GM13976 (cell line): ENCODE data around the gene AGK.

Source experiments
- DNase-seq: peaks from one replicate; pipeline ENCODE4 v3.0.0; 2012; ENCODE audit warnings: low spot score
- CTCF ChIP-seq: IDR thresholded peaks from 2 replicates; pipeline ENCODE4 v1.5.1; 2012; ENCODE audit warnings: borderline replicate concordance, mild to moderate bottlenecking; ENCODE audit not compliant: insufficient read depth; ENCODE audit errors: extremely low read depth, missing control alignments, control extremely low read depth
- in situ Hi-C: fragments of 300-500 bp; cut with MboI; formaldehyde crosslinking; loops from one replicate; pipeline ENCODE4 v1.12.0; 2022; ENCODE audit warnings: low sequenced_read_pairs, mixed read lengths, inconsistent platforms; ENCODE audit not compliant: unreplicated experiment

AGK gene

DNA sequence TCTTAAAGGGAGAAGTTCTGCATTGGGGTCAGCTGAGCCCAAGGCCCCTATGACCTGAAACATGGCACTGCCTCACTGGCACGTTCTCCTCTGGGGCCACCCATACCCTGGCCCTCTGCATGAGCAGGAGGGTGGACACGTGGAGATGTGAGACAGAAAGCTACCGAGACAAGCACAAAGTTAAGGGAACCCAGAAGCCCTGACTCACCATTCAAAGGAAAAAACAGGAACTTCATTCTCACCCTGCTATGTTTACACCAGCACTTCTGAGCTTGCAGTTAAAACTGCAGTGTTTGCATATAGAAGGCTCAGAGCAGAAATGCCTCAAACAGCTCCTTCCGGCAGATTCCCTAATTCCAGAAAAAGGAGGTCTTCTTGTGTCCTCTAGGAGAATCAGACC lies 109.0 kb downstream of the AGK start:
- no peak for DNase-seq
- in situ Hi-C loops, result no loop called here
- no peak for TF ChIP-seq CTCF

- no peak for TF ChIP-seq CTCF
- DNase-seq, result no peak
- in situ Hi-C loops, result no loop called here
Observed at GRCh38 chr7:141663081-141663849, 112.1 kb downstream of the AGK start.

- no peak for DNase-seq
- in situ Hi-C loops, result no loop called here
- no peak for TF ChIP-seq CTCF
Observed at GRCh38 chr7:141664450-141664849, 113.2 kb downstream of the AGK start.

DNA sequence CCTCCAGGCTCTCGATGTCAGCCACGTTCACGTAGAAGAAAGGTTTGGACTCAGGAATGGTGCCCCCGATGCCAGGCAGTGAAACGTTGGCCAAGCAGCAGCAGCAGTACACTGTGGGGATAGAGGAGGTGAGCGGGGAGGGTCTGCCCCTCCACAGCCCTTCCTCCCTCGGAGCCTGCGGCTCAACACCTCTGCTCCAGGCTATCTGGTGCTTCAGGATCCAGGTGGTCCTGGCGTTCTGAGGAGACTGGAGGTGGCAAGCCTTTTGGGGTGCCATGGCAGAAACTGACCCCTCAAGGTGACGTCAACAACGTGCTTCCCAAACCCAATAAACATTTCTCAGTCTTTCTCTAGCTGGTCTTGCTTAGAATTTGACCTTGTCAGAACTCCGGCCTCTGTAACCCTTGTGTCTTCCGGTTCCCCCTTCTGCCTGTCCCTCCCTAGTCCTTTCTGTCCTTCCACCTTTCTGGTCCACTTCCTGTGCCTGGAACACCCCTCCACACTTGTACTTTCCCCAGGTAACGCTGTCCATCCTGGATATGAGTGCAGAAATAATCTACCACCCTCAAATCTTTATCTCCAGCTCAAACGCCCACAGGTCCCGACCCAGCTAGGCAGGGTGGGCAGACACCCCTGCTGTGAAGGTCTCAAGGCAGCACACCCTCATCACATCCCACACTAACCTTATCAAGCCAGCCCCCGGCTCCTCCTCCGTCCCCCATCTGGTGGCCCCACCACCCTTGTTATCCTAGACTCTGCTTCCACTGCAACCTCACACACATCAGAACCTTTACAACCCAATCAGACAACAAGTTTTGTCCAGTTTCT lies 114.2 kb downstream of the AGK start:
- in situ Hi-C loops, result no loop called here
- TF ChIP-seq CTCF, result no peak

GRCh38 chr7:141666071-141666470 lies 114.9 kb downstream of the AGK start:
- DNase-seq, result no peak
- in situ Hi-C loops, result no loop called here
- no peak for TF ChIP-seq CTCF

More for the DNA sequence above, 114.2 kb downstream of the AGK start:
- DNase-seq, result no peak

- no peak for TF ChIP-seq CTCF
- in situ Hi-C loops, result no loop called here
- DNase-seq, result no peak
Observed at GRCh38 chr7:141668853-141669252, 117.6 kb downstream of the AGK start.
